Measurements from ENCODE around the gene INPP5D.
"Not testable (repeated sequence)": the region's sequence is repeated elsewhere in the genome, so short reads cannot be mapped to it uniquely, and the experiment has no call there.

The INPP5D gene

DNA sequence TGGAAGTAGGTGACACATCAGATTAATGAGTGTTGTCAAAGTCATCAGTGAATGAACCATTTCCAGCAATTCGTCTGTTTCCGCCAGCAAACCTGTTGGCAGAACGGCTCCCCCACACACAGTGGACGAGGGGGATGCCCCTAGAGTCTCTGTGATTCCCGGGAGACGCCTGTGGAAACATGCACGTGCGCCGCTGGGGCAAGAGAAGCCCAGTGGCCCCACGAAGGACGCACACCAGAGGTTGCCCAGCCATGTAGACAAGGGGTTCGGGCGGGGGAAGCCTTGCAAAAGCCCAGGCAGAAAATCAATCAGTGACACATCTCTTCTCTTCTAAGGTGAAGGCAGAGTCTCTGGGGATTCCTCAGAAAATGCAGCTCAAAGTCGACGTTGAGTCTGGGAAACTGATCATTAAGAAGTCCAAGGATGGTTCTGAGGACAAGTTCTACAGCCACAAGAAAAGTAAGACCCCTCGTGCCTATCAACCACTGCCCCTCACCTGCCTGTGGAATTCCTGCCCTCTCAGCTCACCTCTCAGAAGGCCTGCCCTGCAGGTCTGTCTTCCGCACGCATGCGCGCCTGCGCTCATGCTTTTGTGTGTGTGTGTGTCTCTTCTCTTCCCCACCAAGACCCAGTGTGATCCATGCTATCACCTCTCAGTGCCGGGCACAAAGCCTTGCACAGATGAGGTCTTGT, 87.1 kb downstream of the INPP5D start:
- DNase-seq: no peak

DNA sequence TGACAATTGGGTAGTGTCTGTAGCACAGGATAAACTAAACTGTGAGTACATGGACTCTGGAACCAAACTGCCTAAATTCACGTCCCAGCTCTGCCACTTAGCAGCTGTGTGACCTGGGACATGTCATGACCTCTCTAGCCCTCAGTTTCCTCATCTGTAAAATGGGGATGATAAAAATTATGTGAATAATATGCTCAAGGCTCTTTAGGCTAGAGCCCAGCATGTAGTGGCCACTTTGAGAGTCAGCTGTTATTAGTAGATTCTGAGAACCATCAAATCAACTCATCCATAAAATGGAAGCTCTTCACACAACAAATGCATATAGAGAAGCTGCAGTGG, 87.7 kb downstream of the INPP5D start:
- no peak for DNase-seq

DNA sequence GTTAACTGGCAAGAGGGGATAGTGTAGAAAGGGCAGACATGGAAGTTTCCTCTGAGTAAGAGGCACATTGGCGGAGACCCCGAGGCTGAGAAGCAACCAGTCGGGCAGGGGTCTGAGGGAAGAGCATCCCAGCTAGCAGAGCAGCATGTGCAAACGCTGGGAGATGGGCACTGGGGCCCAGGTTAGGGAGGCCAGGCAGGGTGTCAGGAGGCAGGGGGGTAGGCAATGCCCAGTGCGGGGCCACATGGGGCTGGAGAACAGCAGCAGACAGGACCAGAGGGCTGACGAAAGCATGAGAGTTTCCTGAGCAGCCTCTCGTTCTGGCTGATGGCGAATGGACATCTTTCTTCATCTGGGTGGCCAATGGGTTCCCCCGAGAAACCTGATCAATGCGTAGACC, 88.2 kb downstream of the INPP5D start:
- DNase-seq: no peak

DNA sequence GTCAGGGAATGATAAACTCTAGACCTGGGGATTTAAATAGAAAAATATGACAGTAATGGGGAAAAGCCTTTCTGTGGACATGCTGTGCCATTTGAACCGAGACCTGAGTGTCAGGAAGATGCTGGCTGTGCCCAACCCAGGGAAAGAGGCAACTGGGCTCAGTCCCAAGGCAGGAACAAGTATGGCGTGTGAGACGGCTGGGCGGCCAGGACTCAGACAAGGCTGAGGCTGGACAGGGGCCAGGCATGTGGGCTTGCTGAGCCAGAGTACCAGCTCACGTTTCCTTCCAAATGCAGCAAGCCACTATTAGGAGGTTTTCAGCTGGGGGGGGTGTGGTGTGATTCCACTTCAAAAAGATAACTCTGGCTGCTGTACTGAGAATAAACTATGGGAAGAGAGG, 92.4 kb downstream of the INPP5D start:
- no peak for DNase-seq

DNA sequence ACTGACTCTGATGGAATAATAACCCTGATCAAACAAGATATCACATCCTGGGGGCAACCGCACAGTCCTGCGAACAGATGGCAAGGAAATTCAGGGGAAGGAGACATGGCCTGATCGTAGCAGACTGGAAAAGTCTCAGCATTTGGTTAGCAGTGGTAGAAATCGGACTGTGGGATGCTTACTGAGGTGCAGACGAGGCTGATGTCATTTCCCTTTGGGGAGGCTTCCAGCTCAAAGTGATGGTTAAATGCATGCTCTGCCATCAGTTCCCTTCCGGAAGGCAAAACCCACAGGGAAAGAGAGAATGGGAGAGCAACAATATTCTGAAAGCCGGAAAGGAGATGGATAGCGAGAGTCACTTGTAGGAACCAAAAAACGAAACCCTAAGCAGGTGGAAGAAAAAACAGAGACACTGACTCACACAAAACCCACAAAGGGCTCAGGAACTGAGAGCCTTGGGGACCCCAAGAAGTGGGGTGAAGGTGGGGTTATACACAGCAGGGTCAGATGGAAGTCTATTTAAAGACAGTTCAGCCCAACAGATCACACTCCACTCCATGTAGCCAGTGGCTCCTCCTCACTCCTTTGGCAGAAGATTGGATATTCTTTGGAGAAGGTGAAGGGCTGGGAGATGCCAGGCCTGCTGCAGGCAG, 93.1 kb downstream of the INPP5D start:
- no peak for DNase-seq

DNA sequence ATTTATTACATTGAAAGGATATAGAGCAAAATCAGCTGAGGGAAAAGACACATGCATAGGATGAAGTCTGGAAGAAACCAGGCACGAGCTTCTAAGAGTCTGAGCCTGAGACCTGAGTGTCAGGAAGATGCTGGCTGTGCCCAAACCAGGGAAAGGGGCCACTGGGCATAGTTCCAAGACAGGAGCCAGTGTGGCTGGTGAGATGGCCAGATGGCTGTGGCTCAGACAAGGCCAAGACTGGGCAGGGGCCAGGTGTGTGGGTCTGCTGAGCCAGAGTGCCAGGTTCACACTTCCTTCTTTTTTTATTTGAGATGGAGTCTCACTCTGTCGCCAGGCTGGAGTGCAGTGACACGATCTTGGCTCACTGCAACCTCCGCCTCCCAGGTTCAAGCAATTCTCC, 95.9 kb downstream of the INPP5D start:
- no peak for DNase-seq

DNA sequence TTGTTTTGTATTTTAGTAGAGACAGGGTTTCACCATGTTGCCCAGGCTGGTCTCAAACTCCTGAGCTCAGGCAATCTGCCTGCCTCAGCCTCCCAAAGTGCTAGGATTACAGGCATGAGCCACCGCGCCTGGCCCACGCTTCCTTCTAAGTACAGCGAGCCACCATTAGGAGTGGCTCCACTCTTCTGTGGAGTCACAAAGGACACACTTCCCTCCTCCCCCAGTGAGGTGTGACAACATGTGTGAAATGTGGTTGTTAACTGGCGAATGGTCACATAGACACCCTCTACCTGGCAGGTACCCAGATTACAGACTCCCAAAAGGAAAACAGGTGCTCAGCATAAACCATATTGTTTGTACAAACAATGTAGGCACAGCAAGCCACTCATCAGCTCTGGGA, 96.3 kb downstream of the INPP5D start:
- DNase-seq: not testable (repeated sequence)

DNA sequence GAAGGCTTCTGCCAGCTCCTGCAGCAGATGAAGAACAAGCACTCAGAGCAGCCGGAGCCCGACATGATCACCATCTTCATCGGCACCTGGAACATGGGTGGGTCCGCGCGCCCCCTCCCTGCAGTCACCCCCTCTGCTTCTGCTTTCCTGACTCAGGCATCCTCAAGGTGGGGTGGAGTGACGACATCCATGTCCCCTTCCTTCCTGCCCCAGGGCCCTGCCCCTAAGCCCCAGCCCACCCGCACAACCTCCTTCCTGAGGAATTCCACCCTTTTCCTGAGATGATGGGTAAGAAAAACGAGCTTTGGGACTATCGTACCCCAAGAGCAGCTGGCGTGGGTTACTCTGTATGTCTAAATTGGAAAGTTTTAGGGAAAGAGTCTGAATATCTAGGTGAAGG, 101.6 kb downstream of the INPP5D start:
- no peak for DNase-seq

DNA sequence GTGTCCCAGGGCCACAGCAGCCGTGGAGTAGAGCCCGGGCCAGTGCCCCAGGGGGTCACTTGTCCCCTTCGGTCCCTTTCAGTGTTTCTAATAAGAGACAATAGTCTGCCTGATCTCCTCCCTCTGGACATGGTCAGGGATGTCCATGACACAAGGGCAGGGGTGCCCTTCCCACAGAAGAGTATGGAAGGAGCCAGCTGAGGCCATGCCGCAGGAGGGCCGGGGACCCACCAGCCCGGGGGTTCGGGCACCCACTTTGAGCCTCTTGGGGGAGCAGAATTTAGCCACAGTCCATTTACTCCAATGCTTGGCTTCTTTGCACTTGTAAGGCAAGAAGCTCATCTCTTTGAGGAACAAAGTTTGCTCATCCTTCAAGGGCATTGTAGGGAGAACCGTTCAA, 102.6 kb downstream of the INPP5D start:
- DNase-seq: no peak

DNA sequence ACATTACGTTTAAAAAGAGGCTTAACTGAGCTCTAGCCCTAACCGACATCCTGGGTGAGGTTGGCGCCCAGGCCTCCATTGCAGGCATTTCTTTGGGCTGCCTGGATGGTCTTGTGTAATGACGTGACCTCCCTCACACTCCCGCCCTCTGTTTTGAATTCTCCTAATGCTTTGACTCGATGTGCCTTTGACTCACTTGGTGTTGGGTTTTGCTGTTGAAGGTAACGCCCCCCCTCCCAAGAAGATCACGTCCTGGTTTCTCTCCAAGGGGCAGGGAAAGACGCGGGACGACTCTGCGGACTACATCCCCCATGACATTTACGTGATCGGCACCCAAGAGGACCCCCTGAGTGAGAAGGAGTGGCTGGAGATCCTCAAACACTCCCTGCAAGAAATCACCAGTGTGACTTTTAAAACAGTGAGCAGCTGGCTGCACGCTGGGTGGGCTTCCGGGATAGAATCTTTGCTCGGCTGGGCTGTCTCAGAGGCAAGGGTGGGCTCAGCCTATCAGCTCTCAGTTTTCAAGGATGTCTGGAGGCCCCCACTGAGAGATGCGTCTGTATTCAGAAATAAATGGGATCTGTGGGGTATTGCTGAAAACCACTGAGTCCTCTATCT, 103.5 kb downstream of the INPP5D start:
- no peak for DNase-seq

DNA sequence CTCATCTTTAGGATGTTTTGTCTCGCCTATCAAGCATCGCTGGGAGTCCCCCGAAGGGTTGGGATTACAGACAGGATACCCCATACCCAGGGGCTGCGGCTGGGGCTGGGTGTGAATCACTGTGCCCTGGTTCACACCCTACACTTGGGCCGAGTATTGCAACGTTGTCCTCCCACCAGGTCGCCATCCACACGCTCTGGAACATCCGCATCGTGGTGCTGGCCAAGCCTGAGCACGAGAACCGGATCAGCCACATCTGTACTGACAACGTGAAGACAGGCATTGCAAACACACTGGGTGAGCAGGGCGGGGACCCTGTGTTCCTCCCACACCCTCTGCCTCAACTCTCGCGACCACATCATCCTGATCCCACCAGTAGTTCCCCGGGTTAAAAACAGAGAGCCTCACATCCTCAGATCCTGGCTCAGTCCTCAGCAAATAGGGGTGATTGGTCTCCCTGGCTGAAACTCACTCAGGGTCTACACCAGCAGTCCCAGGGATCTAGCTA, 104.0 kb downstream of the INPP5D start:
- DNase-seq: no peak

DNA sequence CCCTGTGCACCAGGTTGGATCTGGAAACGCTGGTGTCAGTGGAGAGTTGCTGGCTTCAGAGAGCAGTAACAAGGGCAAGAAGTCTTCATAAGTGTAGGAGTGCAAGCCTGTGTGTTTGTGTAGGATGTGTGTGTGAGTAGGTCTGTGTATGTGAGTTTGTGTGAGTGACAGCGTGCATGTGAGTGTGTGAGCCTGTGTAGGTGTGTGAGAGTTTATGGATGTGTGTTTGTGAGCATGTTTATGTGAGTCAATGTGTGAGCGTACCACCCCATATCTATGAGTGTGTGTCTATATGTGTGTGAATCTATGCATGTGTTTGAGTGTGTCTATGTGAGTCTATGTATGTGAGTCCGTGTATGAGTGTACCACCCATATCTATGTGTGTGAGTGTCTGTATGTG, 104.8 kb downstream of the INPP5D start:
- no peak for DNase-seq

DNA sequence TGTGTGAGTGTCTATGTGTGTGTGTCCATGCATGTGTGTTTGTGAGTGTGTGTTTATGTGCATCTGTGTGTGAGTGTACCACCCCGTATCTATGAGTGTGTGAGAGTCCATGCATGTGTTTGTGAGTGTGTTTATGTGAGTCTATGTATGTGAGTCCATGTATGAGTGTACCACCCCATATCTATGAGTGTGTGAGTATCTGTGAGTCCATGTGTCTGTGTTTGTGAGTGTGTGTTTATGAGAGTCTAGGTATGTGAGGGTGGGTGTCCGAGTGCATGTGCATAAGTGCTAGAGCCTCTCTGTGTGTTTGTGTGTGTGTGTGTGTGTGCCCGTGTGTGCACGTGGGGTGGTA, 105.4 kb downstream of the INPP5D start:
- DNase-seq: no peak

DNA sequence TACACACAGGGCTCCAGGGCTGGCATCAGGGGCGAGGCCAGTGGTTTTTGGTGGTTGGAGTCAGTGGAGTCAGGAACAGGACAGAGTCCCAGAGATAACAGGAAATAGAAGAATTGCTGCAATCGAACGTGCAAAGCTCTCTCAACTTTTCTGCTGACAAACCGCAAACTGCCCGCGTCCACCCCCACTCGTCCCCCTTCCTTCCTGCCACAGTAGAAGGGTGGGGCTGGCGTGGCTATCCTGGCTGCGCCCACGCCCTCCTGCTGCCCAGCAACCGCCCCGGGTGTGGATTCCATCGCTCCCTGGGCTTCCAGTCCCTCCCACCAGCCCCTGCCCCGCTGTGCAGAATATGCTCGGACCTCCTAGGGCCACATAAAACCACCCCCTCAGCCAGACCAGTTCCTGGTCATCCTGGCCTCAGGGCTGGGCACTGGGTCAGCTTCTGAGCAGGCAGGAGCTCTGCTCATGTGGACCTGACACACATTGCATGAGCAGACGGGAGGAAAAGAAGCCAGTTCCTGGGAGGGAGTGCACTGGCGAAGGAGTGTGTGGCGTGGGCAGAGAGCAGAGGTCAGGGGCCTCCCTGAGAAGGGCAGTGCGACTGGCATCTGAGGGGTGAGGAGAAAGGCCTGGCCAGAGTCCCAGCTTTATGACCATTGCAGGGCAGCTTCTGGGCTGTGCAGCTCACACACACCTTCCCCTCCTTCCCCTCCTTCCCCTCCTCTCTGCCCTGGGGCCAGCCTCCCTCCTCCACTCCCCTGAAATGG, 105.9 kb downstream of the INPP5D start:
- no peak for DNase-seq

DNA sequence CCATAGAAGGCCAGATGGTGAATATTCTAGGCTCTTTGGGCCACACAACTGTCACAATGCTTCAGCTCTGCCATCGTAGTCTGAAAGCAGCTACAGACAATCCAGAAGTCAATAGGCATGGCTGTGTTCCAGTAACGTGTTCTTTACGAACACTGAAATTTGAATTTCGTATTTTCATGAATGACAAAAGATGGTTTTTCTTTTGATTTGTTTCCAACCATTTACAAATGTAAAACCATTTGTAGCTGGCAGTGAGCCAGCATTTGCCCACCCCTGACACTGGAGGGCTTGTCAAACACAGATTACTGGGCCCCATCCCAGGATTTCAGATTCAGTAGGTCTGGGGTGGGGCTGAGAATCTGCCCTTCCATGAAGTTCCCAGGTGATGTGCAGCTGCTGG, 108.3 kb downstream of the INPP5D start:
- DNase-seq: no peak

DNA sequence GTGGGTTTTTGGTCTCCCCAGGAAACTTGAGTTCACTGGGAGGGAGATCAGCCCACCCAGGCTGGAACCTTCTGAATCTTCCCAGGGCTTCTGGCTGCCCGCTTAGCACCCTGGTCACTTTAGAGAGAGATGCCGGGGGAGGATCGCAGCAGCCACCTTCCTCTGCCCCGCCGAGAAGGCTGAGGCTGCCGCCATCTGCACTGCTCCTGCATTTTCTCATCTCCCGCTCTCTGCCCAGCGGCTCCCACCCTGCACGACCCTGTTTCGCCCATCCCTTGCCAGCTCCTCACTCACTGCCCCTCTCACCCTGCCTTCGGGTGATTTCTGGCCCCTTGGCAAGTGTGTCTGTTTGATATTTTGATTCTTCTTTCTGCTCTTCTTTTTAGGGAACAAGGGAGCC, 108.8 kb downstream of the INPP5D start:
- no peak for DNase-seq

DNA sequence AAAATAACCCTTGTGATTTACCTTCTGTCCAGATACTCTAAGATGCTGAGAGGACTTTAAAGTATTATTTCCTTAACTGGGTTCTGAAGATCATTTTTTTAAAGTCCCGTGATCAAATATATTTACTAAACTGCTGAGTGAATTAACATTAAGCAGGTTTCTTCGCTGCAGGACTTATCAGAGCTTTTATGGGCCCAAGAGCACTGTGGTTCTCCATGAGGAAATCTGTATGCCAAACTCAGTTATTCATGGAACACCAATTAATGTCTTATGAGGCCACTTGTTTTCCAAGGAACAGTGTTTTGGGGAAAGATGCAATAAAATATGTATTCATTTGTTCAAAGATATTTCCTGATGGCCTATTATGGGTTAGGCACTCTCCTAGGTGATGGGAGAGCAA, 111.2 kb downstream of the INPP5D start:
- no peak for DNase-seq

DNA sequence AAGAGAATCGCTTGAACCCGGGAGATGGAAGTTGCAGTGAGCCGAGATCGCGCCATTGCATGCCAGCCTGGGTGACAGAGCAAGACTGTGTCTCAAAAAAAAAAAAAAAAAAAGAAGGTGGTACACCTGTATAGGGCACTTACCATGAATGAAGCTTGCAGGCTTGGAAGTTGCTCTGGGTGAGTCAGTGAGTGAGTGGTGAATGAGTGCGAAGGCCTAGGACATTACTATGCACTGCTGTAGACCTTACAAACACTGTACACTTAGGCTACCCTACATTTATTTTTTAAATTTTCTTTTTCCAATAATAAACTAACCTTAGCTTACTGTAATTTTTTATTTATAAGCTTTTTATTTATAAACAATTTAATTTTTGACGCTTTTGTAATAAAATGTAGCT, 113.0 kb downstream of the INPP5D start:
- DNase-seq: no peak

DNA sequence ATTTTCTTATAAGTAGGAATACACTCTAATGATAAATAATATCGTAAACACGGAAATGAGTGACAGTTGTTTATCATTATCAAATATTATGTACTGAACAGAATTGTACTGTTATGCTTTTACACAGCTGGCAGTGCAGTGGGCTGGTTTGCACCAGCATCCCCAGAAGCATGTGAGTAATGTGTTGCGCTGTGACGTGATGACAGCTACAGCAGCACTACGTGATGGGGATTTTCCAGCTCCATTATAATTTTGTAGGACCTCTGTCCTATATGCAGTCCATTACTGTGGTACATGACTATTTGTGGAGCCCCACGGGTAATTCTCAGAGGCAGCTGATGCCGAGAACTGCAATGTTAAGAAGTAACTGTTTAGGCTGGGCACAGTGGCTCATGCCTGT, 114.0 kb downstream of the INPP5D start:
- no peak for DNase-seq

DNA sequence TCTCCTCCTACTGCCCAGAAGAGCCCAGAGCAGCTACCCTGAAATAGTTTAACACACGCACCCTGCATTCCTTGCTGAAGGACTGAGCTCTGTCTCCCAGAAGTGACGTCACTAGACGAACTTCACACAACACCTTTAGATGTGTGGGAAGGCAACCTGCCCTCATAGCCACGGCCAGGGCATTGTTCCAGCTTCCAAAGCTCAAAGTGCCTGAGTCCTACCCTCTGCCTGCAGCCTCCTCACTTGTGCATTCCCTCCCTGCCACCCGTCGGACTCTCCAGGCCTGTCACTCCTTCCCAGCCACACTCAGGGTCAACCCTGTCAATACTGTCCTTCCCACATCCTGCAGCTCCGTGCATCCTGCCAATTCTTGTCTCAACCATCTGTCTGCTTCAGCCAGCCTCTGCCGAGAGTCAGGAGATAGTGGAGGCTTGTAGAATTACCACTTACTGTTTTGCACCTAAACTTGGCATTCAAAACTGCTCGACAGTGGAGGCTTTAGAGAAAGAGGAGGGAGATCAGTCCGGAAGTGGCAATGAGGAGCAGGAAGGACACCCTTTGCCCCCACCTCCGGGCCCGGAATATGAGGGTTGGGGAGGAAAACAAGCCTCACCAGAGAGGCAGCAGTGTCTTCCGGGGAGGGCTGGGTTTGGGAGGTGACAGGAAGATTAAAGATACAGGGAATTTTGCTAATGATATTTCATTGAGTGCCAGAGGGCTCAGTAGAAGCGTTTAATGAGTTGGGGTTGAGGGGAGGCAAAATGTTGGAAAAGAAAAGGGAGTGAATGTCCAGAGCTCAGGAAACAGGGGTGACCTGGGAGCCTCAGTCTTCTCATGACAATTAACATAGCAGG, 119.1 kb downstream of the INPP5D start:
- DNase-seq: no peak

DNA sequence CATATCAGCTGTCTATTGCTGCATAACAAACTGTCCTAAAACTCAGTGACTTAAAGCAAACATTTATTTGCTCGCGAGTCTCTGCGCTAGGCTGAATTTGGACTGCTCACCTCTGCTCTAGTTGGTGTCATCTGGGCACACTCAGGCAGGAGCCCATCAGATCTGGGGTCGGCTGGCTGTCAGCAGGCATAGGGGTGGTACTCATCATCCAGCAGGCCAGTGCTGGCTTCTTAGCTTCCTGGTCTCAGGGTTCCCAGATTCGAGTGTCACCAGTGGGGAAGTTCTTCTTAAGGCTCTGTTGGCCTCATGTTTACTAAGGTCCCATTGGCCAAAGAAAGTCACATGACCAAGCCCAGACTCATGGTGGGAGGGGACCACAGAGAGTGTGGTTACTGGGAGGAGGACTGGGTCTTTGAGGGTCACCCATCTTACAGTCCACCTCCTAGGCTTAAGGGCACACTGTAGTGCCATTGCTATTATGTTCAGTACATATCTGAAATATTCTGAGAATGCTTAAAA, 119.8 kb downstream of the INPP5D start:
- DNase-seq: no peak

DNA sequence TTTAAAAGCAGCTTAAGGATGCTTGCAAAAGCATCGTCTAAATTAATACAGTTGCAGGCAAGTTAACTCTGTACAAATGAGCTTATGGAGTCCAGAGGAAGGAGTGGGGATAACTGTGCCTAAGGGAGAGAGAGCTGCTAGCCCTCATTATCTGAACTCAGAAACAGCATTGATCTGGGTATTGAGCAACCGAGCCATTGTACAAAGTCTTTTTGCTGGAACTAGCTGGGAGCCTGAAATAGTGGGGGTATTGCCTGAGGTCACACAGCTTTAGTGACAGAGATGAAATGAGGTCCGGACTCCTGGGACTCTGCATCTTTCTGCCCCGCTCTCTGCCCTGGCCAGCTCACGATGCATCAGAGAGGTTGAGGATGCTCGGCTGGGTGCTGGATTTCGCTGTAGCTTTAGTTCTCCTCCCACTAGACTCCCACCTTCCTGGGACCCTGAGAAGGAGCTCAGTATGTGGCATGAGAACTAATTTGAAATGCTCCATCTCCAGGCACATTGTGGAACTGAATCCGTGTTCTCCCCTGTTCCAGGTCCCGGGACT, 123.8 kb downstream of the INPP5D start:
- DNase-seq: no peak

Measured in amniotic stem cell (primary cell).